ENCODE results near the gene PCSK6.

- TF ChIP-seq GATA2 (IDR thresholded peaks at IDR 0.05; ENCODE audit: low read depth, low read length) (no peak), GATA3 (IDR thresholded peaks at IDR 0.05; ENCODE audit: low read depth, low read length) (no peak)
Observed at GRCh38 chr15:101293122-101293521, 196.4 kb downstream of the PCSK6 start.
